Measurements from ENCODE around the gene PGAP6.

The PGAP6 gene

DNA sequence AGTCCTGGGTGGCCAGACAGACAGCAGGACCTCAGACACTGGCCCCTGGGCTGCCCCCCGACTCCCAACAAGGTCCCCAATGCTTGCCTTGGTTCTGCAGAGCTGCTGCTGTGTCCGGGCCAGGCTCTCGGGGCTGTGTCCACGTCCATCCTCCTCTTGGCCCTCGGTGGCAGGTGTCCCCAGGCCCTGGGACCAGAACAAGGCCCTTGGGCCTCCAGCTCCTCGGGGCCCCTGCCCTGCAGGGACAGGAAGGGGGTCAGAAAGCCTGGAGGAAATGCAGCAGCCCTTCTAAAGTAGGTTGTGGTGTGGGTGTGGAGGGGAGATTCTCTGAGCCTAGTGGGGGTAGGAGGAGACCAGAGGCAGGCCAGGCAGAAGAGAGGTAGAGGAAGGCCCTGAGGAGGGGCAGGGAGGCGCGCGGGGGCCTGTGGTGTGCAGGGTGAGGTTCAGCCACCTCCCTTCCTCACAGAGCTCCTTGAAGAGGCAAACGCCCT lies 26.8 kb downstream of the PGAP6 start:
- TF ChIP-seq GATA3 (IDR thresholded peaks at IDR 0.05; ENCODE audit: low read depth, low read length) (no peak), GATA2 (IDR thresholded peaks at IDR 0.05; ENCODE audit: low read depth, low read length) (no peak)

GRCh38 chr16:354291-354881 lies 27.4 kb downstream of the PGAP6 start:
- TF ChIP-seq GATA2 (IDR thresholded peaks at IDR 0.05; ENCODE audit: low read depth, low read length) (no peak), GATA3 (IDR thresholded peaks at IDR 0.05; ENCODE audit: low read depth, low read length) (no peak)

GRCh38 chr16:353404-354290 lies 28.1 kb downstream of the PGAP6 start:
- TF ChIP-seq GATA3 (IDR thresholded peaks at IDR 0.05; ENCODE audit: low read depth, low read length) (no peak), GATA2 (IDR thresholded peaks at IDR 0.05; ENCODE audit: low read depth, low read length) (no peak)

DNA sequence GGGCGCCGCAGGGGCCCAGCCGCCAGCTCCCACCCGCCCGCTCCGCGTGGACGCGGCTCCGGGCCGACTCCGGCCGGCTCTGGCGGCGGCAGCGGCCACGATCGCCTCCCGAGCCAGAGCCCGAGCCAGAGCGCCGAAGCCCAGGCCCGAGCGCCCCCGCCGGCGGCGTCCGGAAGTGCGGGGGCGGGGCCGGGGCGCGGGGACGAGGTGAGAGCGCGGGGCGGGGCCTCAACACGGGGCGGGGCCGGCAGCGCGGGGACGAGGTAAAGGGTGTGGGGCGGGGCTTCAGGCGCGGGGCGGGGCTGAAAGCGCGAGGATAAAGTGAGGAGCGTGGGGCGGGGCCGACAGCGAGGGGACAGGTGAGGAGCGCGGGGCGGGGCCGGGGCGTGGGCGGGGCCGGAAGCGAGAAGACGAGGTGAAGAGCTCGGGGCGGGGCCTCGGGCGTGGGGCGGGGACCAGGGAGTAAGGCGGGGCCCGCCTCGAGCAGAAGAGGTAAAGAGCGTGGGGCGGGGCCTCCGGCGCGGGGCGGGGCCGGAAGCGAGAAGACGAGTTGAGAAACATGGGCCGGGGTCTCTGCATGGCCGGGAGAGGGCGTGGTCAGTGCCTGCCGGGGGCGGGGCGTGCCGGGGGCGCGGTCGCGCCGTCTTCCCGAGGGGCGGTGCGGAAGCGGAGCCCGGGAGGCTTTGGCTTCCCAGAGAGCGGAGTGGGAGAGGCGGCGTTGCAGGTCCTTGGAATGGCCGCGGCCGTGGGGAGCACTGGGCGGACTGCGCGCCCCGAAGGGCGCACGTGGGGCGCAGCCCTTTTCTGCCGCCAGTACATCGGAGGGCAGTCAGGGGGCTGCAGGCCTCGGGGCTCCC lies 29.0 kb downstream of the PGAP6 start, which contains the start of gene AXIN1:
TSS of gene AXIN1 (minus strand) at position 177 of the 857 bp plus-strand sequence. CDS start 5,698 bp downstream, outside the sequence.
- TF ChIP-seq GATA3 (IDR thresholded peaks at IDR 0.05; ENCODE audit: low read depth, low read length) (no peak), GATA2 (IDR thresholded peaks at IDR 0.05; ENCODE audit: low read depth, low read length) (no peak)

DNA sequence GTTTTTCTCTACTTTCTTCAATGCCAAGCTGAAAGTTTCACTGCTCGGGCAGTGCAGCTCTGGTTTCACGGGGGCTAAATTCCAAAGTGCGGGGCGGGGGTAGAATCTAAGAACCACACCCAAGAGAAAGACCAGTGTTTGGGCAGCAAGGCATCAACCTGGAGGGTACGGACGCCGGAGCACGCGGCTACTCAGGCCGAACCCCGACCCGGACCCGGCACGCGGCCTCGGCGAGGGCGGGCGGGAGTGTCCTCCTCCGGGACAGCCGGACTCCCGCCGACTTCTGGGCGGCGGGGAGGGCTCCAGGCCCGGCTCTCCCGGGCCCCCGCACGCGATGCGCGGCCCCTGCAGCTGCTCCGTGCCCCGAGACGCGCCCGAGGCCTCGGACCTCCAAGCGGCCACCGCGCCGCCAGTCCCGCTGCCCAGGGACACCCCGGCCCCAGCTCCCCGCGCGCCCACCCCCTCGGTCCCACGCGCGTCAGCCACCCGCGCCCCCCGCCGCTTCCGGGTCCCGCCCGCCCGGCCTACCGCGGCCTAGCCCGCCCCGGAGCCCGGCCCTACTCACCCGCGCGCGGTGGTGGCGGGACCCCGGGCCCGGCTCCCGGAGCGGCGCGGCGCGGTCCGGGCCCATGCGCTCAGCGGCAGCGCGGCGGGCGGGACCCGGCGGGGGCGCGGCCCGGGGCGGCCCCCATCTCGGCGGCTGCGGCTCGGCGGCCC lies 29.8 kb downstream of the PGAP6 start:
- no peak for TF ChIP-seq GATA3 (IDR thresholded peaks at IDR 0.05; ENCODE audit: low read depth, low read length)
- TF ChIP-seq GATA2 (IDR thresholded peaks at IDR 0.05; ENCODE audit: low read depth, low read length) = no peak

GRCh38 chr16:350203-350602 lies 31.6 kb downstream of the PGAP6 start:
- TF ChIP-seq GATA2 (IDR thresholded peaks at IDR 0.05; ENCODE audit: low read depth, low read length) (no peak), GATA3 (IDR thresholded peaks at IDR 0.05; ENCODE audit: low read depth, low read length) (no peak)

DNA sequence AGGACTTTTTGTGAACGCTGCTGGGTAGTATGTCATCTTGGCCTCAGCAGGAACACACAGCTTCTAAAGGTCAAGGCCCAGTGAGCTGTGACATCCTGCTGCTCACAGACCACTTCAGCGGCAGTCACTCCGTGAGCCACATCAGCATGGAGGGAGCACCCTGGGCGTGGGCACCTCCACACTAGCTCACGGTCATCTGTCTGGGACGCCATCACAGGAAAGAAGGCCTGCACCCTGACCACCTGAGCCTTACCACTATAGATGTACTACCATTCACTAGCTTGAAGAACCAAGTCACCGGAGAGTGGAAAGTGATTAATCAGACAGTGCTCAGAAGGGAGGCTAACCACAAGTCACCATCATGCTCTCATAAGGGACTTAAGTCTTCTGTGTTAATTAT lies 32.6 kb downstream of the PGAP6 start:
- TF ChIP-seq GATA2 (IDR thresholded peaks at IDR 0.05; ENCODE audit: low read depth, low read length) (no peak), GATA3 (IDR thresholded peaks at IDR 0.05; ENCODE audit: low read depth, low read length) (no peak)

DNA sequence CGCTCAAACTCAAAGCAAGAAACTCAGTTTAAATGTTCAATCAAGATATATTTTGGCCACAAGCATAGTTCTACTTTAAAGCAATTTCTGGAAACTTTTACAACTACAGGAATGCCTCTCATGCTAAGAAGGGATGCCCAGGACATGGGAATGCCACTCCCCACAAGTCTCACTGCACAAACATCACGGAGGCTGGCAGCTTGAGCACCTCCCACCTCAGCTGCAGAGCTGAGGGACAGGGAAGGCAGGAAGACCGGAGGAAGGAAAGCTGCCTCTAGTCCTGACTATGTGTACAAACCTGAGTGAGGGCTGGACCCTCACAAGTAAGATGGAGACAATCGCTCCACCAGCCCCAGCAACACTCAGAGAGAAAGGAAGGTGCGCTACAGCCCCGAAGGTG lies 34.6 kb downstream of the PGAP6 start:
- TF ChIP-seq GATA2 (IDR thresholded peaks at IDR 0.05; ENCODE audit: low read depth, low read length) = no peak
- no peak for TF ChIP-seq GATA3 (IDR thresholded peaks at IDR 0.05; ENCODE audit: low read depth, low read length)

DNA sequence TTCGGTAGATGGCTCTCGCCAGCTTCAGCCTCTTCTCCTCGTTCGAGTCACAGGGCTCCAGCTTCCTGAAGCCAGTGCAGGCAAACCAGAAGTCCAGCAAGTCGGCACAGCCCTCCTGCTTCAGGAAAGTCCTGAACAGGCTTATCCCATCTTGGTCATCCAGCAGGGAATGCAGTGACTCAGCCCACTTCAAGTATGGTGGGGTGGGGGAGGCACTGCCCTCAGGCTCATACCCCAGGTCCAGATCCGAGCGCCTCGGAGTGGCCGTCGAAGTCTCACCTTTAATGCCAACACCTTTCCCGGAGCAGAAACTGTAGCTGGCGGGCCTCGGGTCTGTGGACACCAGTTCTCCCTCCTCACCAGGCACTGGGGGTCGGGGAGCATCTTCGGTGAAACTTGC lies 35.2 kb downstream of the PGAP6 start:
- TF ChIP-seq GATA2 (IDR thresholded peaks at IDR 0.05; ENCODE audit: low read depth, low read length) = no peak
- TF ChIP-seq GATA3 (IDR thresholded peaks at IDR 0.05; ENCODE audit: low read depth, low read length) = no peak

GRCh38 chr16:345772-346171 lies 36.0 kb downstream of the PGAP6 start:
- TF ChIP-seq GATA2 (IDR thresholded peaks at IDR 0.05; ENCODE audit: low read depth, low read length) = no peak

DNA sequence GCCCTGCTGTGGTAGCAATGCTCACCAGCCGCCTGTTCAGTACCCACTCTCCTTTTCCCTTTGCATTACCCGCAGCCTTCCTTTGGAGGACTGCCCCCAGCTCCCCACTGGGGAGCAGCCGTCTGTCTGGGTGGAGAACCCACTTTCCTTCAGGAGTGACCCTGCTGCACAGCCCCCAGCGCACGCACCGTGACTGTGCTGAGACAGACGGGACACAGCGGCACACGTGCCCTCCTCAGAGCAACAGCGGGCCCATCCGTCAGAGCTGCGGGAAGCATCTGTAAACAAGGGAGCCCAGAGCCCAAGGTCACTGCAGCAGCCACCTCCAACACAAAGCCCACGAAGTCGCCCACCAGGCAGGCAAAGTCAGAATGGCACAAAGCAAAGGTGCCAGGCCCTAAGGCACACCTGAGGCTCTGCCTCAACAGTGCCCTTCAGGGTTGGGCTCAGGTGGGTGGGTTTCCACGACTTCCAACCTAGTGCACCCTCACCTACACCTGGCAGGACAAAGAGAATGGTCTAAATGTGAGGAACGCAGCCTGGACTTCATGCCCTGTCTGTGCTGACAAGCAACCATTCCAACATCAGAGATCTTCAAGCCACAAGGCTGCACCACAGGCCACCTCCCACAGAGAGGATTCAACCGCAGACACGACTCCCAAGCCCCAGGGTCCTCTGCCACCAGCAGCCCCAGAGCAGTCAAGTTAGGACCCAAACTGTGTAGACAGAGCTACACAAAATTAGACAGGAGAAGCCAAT lies 39.1 kb downstream of the PGAP6 start:
- no peak for TF ChIP-seq GATA3 (IDR thresholded peaks at IDR 0.05; ENCODE audit: low read depth, low read length)
- TF ChIP-seq GATA2 (IDR thresholded peaks at IDR 0.05; ENCODE audit: low read depth, low read length) = no peak

DNA sequence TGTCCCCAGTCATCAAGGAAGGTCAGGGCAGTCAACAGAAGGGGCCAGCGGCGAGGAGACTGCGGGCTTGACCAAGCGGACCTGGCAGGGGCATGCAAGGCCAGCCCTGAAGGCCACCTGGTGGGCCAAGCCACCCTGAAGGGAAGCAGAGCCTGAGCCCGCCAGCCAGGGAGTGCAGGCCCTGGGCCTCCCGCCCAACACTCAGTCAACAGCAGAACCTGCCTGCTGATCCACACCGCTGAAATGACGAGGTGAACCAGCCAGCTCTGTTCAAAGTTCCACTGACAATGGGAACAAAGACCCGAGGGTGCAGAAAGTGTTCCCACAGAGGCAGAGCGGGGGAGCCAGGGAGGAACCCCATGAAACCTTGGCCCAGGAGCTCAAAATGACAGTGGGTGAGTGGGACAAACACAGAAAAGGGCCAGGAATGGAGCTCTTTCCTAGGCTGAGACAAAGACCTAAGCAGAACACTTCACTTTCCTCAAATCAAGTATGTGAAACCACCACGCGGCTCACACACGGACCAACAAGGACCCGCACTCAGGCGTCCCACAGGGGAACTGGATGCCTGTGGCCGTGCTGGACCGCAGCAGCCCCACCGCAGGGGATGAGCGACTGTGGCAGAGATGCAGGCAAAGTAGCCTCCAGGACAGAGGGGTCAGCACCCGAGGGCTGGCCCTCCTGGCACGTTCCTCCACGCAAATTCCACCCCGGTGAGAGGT lies 41.2 kb downstream of the PGAP6 start:
- TF ChIP-seq GATA2 (IDR thresholded peaks at IDR 0.05; ENCODE audit: low read depth, low read length) (no peak), GATA3 (IDR thresholded peaks at IDR 0.05; ENCODE audit: low read depth, low read length) (no peak)

All from SH-SY5Y (cell line).